Endothelial cell of umbilical vein (primary cell): ENCODE results near the gene MAMDC4. TPM values are rescaled to one million over a fixed set of nuclear protein-coding genes. Genes with fewer than 3 reads are reported as not detected.

ENCODE experiments used
- BruUV-seq: library from RNA; stranded (reverse); fragments of 400-500 nt; replicated peaks from 2 replicates; lab custom pipeline; 2021; lab: Mats Ljungman, UMichigan
- CTCF ChIA-PET: fragments of 300-600, 350-600 bp; sonication (Branson Sonifier 250); formaldehyde crosslinking; loops from one replicate; lab custom pipeline; 2021; ENCODE audit warnings: antibody characterized with exemption, inconsistent platforms; lab: Charles Lee
- POLR2A ChIA-PET: fragments of 300-600, 350-600 bp; sonication (Branson Sonifier 250); formaldehyde crosslinking; loops from one replicate; lab custom pipeline; 2021; ENCODE audit warnings: antibody characterized with exemption, inconsistent platforms; lab: Charles Lee
- DNase-seq: peaks from one replicate; pipeline ENCODE4 v3.0.0-alpha.2; 2011; ENCODE audit warnings: low read depth, low spot score
- FAIRE-seq: peaks from 2 replicates; lab custom pipeline; 2011; peaks lifted over from hg19 to GRCh38; lab: Jason Lieb, UNC
- H2AFZ ChIP-seq: 2 replicates; pipeline ENCODE4 v1.6.0; 2012; ENCODE audit warnings: low read depth, low read length, control low read depth, inconsistent platforms
- H3K27ac ChIP-seq: 2 replicates; pipeline ENCODE4 v1.5.1; 2011; ENCODE audit warnings: low read depth, mild to moderate bottlenecking, control low read depth, low read length, moderate library complexity; ENCODE audit not compliant: insufficient read depth
- H3K27me3 ChIP-seq, 2 experiments: 2 replicates each; pipeline versions ENCODE4 v1.6.0 to v1.6.1; 2011; ENCODE audit warnings: low read length in 2 of 2, mixed read lengths in 1 of 2; ENCODE audit not compliant: control insufficient read depth in 2 of 2, insufficient read depth in 2 of 2
- H3K36me3 ChIP-seq, 2 experiments: 2 replicates in 1 of 2; 3 replicates in 1 of 2; pipeline ENCODE4 v1.5.1; 2011; ENCODE audit warnings: low read length in 2 of 2, mild to moderate bottlenecking in 1 of 2, moderate library complexity in 1 of 2; ENCODE audit not compliant: control insufficient read depth in 2 of 2, insufficient read depth in 2 of 2; ENCODE audit errors: extremely low read depth in 1 of 2
- H3K4me1 ChIP-seq: 3 replicates; pipeline ENCODE4 v1.5.1; 2011; ENCODE audit warnings: mild to moderate bottlenecking, low read length; ENCODE audit not compliant: control insufficient read depth, insufficient read depth; ENCODE audit errors: extremely low read depth
- H3K4me2 ChIP-seq: 2 replicates; pipeline ENCODE4 v1.6.1; 2011; ENCODE audit warnings: low read length, control low read depth, mixed read lengths; ENCODE audit not compliant: insufficient read depth
- H3K4me3 ChIP-seq, 3 experiments: fragments of 200-600 bp in 1 of 3; sonication (generic), shearing (Covaris generic) in 1 of 3; replicated peaks in 1 of 3; 2 replicates each; pipeline ENCODE4 v1.5.1; 2011 to 2016; ENCODE audit warnings: control low read depth in 3 of 3, low read length in 3 of 3, mild to moderate bottlenecking in 2 of 3, inconsistent platforms in 1 of 3, low read depth in 1 of 3, moderate library complexity in 1 of 3; ENCODE audit not compliant: insufficient read depth in 1 of 3
- H3K79me2 ChIP-seq: 2 replicates; pipeline ENCODE4 v1.6.0; 2012; ENCODE audit warnings: low read length, inconsistent platforms; ENCODE audit not compliant: control insufficient read depth, insufficient read depth
- H3K9ac ChIP-seq: replicated peaks from 2 replicates; pipeline ENCODE3; 2011; ENCODE audit warnings: low read length, control low read depth; ENCODE audit not compliant: insufficient read depth; ENCODE audit errors: extremely low read depth
- H3K9me1 ChIP-seq: replicated peaks from 3 replicates; pipeline ENCODE4 v1.6.0; 2011; ENCODE audit warnings: mild to moderate bottlenecking, low read length; ENCODE audit not compliant: control insufficient read depth, insufficient read depth; ENCODE audit errors: extremely low read depth
- H3K9me3 ChIP-seq: replicated peaks from 2 replicates; pipeline ENCODE4 v1.5.1; 2012; ENCODE audit warnings: low read length, inconsistent platforms; ENCODE audit not compliant: control insufficient read depth, insufficient read depth
- H4K20me1 ChIP-seq: replicated peaks from 2 replicates; pipeline ENCODE3; 2011; ENCODE audit warnings: mild to moderate bottlenecking, low read length; ENCODE audit not compliant: control insufficient read depth, insufficient read depth; ENCODE audit errors: extremely low read depth
- CTCF ChIP-seq, 2 donors: IDR thresholded peaks; 1 replicate in 1 of 2; 2 replicates in 1 of 2; pipeline ENCODE4 v1.5.1; 2011; ENCODE audit warnings: low read length in 2 of 2, mild to moderate bottlenecking in 2 of 2, moderate library complexity in 2 of 2, control low read depth in 1 of 2, inconsistent platforms in 1 of 2, low read depth in 1 of 2; ENCODE audit not compliant: insufficient read depth in 1 of 2; ENCODE audit errors: extremely low read depth in 1 of 2
- EZH2 ChIP-seq: IDR thresholded peaks from 2 replicates; pipeline ENCODE4 v1.6.1; 2012; ENCODE audit warnings: borderline replicate concordance, low read depth, mild to moderate bottlenecking, moderate library complexity, low read length, inconsistent platforms; ENCODE audit not compliant: severe bottlenecking
- FOS ChIP-seq: IDR thresholded peaks from 2 replicates; pipeline ENCODE4 v1.6.1; 2011; ENCODE audit warnings: mild to moderate bottlenecking, low read length, moderate library complexity, borderline replicate concordance; ENCODE audit not compliant: insufficient read depth
- GATA2 ChIP-seq: IDR thresholded peaks from 2 replicates; pipeline ENCODE4 v1.7.0; 2011; ENCODE audit warnings: low read depth, mild to moderate bottlenecking, moderate library complexity, mixed read lengths, low read length; ENCODE audit not compliant: insufficient read length, insufficient read depth
- JUN ChIP-seq: IDR thresholded peaks from 2 replicates; pipeline ENCODE4 v1.6.1; 2011; ENCODE audit warnings: borderline replicate concordance, low read depth; ENCODE audit not compliant: insufficient read length, insufficient read depth
- MAX ChIP-seq: IDR thresholded peaks from 2 replicates; pipeline ENCODE4 v1.6.1; 2011; ENCODE audit not compliant: insufficient read depth, insufficient read length
- MYC ChIP-seq: IDR thresholded peaks from one replicate; pipeline ENCODE4 v1.6.1; 2011; ENCODE audit warnings: mild to moderate bottlenecking, low read depth, low read length
- POLR2A ChIP-seq: IDR thresholded peaks from 2 replicates; pipeline ENCODE4 v1.6.1; 2012; ENCODE audit warnings: low read depth, mild to moderate bottlenecking, control low read depth, low read length
- POLR2AphosphoS5 ChIP-seq: IDR thresholded peaks from 2 replicates; pipeline ENCODE4 v1.6.1; 2012; ENCODE audit warnings: low read depth, mild to moderate bottlenecking, control low read depth, low read length, moderate library complexity; ENCODE audit not compliant: insufficient read depth
- dilution Hi-C: fragments of 300-500 bp; cut with MboI; formaldehyde crosslinking; loops from one replicate; pipeline ENCODE4 v1.15.0; 2019; ENCODE audit warnings: low sequenced_read_pairs; ENCODE audit not compliant: extremely low pct_ligation_motif_present
- intact Hi-C: fragments of 100-400 bp; cut with micrococcal nuclease; formaldehyde crosslinking; loops from one replicate; pipeline ENCODE4 v1.10.0; 2022
- polyA plus RNA-seq, 4 experiments: library from polyadenylated mRNA; depleted of rRNA in 3 of 4; stranded (reverse) in 3 of 4; unstranded in 1 of 4; fragments of >200 nt; gene quantifications; 2 replicates each; pipeline versions ENCODE4 v1.2.1 to v1.2.3, GENCODE V29; 2011 to 2012; ENCODE audit warnings: missing spikeins in 1 of 4
- total RNA-seq: library from RNA; stranded (reverse); gene quantifications from 2 replicates; pipeline ENCODE4 v1.2.3, GENCODE V29; 2021

MAMDC4 gene
- total and polyA plus RNA-seq, 2 donors (not counting 3 experiments of a cell fraction or from before 2014, with no cell fraction given): 3.6 to 7.2 TPM

- H3K9ac ChIP-seq: no peak overlapping the region
- no TSS peak for BruUV-seq
- FAIRE-seq: no peak
- H3K36me3 ChIP-seq: peaks cover 10 to 51% of the 10 kb centered on the region in 2 experiments
- H3K4me3 ChIP-seq: no peak overlapping the region
- no peak for DNase-seq
- H4K20me1 ChIP-seq: no peaks in the 10 kb centered on the region
- H3K27me3 ChIP-seq: no peaks in the 10 kb centered on the region
- dilution Hi-C loops (no loop called here), intact Hi-C loops (no loop called here)
- no peak overlapping the region for H3K27ac ChIP-seq
- H3K79me2 ChIP-seq: peaks cover 11% of the 10 kb centered on the region
- H3K9me3 ChIP-seq: no peaks in the 10 kb centered on the region
- ChIA-PET POLR2A (no interaction called here), CTCF (no interaction called here)
- H3K4me2 ChIP-seq: no peak overlapping the region
- no peaks in the 10 kb centered on the region for H3K9me1 ChIP-seq
- no peak overlapping the region for H2AFZ ChIP-seq
- TF ChIP-seq POLR2AphosphoS5 (no peak), MAX (no peak), EZH2 (no peak), CTCF (IDR thresholded peaks at IDR 0.05; ENCODE audit: extremely low read depth in 1 of 2, insufficient read depth in 1 of 2, low read depth in 1 of 2, low read length in 2 of 2) (no peak), JUN (no peak), MYC (no peak), GATA2 (no peak), FOS (no peak), POLR2A (no peak)
- H3K4me1 ChIP-seq: peaks cover under 1% of the 10 kb centered on the region
Observed at GRCh38 chr9:136826188-136826541, 26.0 kb upstream of the MAMDC4 start.
